Measurements from ENCODE around the gene JMJD6.

DNA sequence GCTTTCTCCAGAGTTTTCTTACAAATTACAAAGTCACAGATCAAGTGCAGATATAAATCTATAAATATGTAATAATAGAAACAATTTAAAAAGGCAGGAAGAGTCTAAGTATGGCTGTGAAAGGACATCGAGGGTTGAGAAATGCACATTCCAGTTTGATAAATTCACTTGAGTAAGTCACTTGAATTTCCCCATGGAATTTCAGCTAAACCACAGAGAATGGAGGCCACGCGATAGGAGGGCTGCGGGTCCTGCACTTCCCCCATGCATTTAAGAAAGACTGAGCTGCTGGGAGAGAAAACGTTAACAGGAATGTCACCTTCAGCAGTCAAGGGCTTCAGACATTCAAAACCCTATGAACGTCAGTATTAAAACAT lies 9.6 kb downstream of the JMJD6 start:
- TF ChIP-seq, protein P1, sequence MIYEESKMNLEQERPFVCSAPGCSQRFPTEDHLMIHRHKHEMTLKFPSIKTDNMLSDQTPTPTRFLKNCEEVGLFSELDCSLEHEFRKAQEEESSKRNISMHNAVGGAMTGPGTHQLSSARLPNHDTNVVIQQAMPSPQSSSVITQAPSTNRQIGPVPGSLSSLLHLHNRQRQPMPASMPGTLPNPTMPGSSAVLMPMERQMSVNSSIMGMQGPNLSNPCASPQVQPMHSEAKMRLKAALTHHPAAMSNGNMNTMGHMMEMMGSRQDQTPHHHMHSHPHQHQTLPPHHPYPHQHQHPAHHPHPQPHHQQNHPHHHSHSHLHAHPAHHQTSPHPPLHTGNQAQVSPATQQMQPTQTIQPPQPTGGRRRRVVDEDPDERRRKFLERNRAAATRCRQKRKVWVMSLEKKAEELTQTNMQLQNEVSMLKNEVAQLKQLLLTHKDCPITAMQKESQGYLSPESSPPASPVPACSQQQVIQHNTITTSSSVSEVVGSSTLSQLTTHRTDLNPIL (CRISPR knock-in tag; IDR thresholded peaks at IDR 0.05; ENCODE audit: low read depth) = no peak
- TF ChIP-seq TCF4 (CRISPR knock-in tag; IDR thresholded peaks at IDR 0.05; ENCODE audit: borderline replicate concordance) = no peak
- TF ChIP-seq ZNF70 (CRISPR knock-in tag; IDR thresholded peaks at IDR 0.05) = no peak
- TF ChIP-seq, protein P2, sequence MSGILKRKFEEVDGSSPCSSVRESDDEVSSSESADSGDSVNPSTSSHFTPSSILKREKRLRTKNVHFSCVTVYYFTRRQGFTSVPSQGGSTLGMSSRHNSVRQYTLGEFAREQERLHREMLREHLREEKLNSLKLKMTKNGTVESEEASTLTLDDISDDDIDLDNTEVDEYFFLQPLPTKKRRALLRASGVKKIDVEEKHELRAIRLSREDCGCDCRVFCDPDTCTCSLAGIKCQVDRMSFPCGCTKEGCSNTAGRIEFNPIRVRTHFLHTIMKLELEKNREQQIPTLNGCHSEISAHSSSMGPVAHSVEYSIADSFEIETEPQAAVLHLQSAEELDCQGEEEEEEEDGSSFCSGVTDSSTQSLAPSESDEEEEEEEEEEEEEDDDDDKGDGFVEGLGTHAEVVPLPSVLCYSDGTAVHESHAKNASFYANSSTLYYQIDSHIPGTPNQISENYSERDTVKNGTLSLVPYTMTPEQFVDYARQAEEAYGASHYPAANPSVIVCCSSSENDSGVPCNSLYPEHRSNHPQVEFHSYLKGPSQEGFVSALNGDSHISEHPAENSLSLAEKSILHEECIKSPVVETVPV (CRISPR knock-in tag; IDR thresholded peaks at IDR 0.05) = no peak
- no peak for TF ChIP-seq PATZ1 (CRISPR knock-in tag; IDR thresholded peaks at IDR 0.05; ENCODE audit: borderline replicate concordance)
- TF ChIP-seq ISL1 (CRISPR knock-in tag; IDR thresholded peaks at IDR 0.05) = no peak
- TF ChIP-seq POU6F1 (CRISPR knock-in tag; IDR thresholded peaks at IDR 0.05; ENCODE audit: borderline replicate concordance, low read depth) = no peak
- TF ChIP-seq ESRRG (CRISPR knock-in tag; IDR thresholded peaks at IDR 0.05) = no peak
- TF ChIP-seq BACH2 (CRISPR knock-in tag; IDR thresholded peaks at IDR 0.05; ENCODE audit: borderline replicate concordance) = no peak
- no peak for TF ChIP-seq ARNTL (CRISPR knock-in tag; IDR thresholded peaks at IDR 0.05; ENCODE audit: borderline replicate concordance, low read depth)
- TF ChIP-seq ZNF8 (CRISPR knock-in tag; IDR thresholded peaks at IDR 0.05) = no peak
- no peak for TF ChIP-seq CSDC2 (CRISPR knock-in tag; IDR thresholded peaks at IDR 0.05)
- TF ChIP-seq TOX (CRISPR knock-in tag; IDR thresholded peaks at IDR 0.05; ENCODE audit: borderline replicate concordance) = no peak

All from SK-N-SH treated with all-trans-retinoic acid at 6 μM for 48 hours (cell line).